HG03558 (cell line): ENCODE measurements around the gene CEP192.
"Not testable (repeated sequence)": the region's sequence is repeated elsewhere in the genome, so short reads cannot be mapped to it uniquely, and the experiment has no call there.

Experiments
- ATAC-seq: cut with Tn5 transposase; IDR thresholded peaks from one replicate; pipeline ENCODE4 v1.9.1; 2021; ENCODE audit warnings: moderate number of reproducible peaks; ENCODE audit not compliant: unreplicated experiment; ENCODE audit errors: extremely low read depth

Gene CEP192, protein sequence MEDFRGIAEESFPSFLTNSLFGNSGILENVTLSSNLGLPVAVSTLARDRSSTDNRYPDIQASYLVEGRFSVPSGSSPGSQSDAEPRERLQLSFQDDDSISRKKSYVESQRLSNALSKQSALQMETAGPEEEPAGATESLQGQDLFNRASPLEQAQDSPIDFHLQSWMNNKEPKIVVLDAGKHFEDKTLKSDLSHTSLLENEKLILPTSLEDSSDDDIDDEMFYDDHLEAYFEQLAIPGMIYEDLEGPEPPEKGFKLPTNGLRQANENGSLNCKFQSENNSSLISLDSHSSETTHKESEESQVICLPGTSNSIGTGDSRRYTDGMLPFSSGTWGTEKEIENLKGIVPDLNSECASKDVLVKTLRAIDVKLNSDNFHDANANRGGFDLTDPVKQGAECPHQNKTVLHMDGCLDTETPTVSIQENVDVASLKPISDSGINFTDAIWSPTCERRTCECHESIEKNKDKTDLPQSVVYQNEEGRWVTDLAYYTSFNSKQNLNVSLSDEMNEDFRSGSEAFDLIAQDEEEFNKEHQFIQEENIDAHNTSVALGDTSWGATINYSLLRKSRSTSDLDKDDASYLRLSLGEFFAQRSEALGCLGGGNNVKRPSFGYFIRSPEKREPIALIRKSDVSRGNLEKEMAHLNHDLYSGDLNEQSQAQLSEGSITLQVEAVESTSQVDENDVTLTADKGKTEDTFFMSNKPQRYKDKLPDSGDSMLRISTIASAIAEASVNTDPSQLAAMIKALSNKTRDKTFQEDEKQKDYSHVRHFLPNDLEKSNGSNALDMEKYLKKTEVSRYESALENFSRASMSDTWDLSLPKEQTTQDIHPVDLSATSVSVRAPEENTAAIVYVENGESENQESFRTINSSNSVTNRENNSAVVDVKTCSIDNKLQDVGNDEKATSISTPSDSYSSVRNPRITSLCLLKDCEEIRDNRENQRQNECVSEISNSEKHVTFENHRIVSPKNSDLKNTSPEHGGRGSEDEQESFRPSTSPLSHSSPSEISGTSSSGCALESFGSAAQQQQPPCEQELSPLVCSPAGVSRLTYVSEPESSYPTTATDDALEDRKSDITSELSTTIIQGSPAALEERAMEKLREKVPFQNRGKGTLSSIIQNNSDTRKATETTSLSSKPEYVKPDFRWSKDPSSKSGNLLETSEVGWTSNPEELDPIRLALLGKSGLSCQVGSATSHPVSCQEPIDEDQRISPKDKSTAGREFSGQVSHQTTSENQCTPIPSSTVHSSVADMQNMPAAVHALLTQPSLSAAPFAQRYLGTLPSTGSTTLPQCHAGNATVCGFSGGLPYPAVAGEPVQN (N-terminal part only)

DNA sequence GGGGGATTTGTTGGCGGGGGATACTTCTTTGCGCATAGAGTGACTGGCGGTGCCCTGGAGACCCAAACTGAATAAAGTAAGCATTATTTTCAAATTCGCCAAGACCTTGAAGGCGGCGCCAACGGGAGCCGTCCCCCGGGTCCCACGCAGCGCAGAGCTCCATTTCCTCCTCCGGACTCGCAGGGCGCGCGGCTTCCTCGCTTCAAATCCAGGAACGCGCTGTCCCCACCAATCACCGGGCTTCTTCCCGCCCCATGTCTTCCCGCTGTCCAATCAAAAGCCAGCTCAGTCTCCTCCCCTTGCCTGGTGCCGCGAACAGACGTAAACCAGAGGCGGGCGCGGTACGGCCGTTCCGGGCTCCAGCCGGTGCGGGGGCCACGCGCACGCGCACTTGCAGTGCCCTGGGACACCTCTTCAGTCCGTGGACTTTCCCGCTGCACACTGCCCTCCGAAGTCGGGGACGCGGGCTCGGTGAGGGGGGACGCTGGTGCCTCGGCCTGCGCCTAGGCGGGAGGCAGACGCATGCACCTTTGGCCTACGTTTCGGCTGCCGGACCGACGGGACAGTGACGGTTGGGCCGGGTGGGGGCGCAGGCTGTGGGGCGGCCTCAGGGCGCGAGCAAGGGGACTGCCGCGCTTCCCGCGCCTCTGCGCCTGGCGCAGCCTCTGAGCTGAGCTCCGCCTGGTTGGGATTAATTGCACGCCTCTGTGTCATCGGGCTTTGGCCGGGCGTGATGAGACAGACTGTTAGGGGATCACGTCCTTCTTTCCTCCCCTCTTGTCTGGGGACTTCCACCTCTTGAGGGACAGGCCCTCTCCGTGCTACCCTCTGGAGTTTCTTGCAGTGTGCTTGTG lies at the start of gene CEP192:
CEP192 (plus strand) TSS at position 396 of the 854 bp plus-strand sequence. CDS start 8,063 bp downstream, outside the sequence.
- ATAC-seq, result peak; percentile 59

DNA sequence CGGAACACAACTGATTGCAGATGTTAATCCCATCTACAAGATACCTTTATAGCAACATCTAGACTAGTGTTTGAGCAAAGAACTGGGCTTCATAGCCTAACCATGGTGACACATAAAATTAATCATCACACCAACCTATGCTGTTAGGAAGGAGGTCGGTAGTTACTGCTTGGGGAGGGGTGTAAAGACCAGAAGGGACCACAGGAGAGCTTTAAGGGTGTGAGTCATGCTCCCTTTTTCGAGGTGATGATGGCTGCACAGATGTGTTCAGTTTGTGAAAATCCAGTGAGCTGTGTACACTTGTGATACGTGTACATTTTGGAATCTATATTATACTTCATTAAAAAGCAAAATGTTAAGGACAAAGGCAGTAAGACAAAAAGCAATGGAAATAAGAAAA lies 47.9 kb upstream of the CEP192 start:
- no peak for ATAC-seq

DNA sequence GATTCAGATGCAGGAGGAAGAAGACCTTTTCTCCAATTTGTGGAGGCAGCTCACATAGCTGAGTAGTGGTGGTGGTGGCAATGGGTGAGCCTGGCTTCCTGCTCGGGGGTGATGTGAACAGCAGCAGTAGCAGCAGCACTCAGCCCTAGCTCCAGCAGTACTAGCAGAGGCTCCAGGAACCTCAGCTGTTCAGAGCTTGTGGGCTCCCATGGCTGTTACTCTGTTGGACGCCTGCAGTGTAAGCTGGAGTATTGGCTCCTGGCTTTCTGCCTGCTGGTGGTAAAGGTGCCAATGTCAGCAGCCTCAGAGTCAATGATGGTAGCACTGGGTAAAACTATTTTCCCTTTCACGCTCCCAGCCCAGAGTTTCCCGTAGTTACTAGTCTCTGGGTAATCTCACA lies 46.5 kb upstream of the CEP192 start:
- no peak for ATAC-seq

DNA sequence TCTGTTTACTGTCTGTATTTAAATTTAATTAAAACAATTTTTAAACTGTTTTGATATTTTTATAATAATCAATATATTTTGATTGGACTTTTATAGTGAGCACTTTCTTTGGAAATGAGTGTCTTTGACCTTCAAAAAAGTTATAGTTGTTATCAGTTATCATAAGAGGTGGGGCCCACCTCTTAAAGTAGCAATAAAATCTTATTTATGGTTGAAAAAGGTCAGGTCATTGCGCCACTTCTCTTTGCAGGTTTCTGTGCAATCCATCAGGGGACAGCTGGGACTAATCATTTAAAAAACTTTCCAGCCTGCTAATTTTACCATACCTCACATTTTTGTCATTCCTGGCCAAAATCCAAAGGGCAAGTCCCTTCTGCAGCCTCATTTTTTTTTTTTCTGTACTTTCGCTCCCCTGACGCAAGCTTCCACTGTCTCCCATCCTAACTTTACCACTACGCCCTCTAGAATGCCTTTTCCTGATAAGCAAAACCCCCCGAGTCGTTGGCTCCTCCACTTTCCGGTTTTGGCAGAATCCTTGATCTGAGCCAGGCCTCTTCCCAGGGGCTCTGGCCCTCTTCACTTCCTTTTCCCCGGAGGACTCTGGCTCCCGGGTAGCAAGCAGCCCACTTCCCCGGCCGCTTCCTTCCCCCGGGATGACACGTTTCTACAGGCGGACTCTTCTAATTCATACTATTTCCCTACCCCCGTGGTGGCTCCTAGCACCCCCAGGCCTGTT lies 44.4 kb upstream of the CEP192 start:
- no peak for ATAC-seq

DNA sequence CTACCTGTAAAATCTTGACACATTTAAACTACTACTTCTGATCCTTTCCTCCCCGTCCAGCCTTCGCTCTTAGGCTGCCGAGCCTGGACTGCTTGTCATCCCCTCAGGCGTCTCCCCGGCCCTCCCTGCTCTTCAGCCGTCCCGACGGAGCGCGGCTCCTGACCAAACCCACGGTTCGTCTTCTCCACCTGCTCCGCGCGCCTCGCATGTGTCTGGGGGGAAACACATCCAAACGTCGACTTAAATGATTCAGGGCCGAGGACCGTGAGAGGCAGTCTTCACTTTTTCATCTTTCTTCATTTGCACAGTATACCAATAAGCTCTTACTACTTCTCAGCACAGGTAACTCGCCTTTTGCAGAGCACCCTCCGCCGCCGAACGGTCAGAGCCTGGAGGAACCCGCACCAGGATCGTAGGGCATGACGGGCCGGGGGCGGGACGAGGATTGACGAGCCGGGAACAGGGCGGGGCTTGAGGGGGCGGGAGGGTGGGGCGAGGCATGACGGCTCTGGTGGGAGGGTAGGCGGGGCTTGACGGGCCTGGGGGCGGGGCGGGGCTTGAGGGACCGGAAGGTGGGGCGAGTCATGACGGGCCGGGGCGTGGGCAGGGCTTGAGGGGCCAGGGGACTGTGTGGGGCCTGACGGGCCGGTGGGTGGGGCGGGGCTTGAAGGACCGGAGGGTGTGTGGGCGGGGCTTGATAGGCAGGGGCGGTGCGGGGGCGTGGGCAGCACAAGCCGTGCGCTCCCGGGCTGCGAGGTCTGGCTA lies 43.7 kb upstream of the CEP192 start, which contains the start of gene SEH1L:
SEH1L (plus strand) TSS at position 727 of the 765 bp plus-strand sequence. CDS start 111 bp downstream, outside the sequence.
- peak; percentile 41 for ATAC-seq

DNA sequence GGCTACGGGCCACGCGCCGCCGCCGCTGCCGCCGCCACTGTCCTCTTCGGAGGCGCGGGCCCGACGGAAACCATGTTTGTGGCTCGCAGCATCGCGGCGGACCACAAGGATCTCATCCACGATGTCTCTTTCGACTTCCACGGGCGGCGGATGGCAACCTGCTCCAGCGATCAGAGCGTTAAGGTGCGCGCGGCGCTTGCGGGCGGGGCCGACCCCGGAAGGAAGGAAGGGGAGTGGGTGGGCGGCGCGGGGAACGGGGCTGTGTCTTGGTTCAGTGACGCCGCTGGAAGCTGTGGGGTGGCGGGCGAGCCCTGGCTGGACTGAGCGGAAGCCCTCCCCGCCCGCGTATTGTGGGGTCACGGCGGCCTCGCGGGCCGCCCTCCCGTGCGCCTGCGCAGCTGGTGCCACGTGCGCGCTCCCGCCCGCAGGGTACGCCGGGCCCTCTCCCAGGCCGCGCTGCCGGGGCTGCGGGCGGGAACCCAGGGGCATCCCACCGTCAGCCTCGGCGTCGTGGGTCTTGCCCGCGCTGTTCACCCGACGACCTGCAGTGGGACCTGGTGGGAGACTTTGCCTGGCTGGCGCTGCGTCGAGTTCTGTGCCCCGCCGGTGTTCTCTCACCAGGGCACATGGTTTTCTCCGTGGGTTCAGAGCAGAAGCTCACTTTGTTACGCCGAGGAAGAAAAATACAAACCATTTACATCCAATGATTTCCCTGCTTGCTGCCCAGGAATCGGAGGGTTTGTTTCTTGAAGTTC lies 42.9 kb upstream of the CEP192 start:
- ATAC-seq, result peak; percentile 32

DNA sequence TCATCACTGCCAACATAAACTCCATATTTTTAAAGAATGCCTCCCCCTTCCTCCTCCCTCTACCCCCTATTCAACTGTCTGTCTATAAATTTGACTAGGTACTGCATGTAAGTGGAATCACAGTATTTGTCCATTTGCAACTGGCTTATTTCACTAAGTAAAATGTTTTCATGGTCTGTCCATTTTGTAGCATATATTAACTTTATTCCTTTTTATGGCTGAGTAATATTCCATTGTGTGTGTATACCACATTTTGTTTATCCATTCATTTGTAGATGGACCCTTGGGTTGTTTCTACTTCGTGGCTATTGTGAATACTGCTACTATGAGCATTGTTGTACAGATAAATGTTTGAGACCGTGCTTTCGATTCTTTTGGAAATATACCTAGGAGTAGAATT lies 32.7 kb upstream of the CEP192 start:
- no peak for ATAC-seq

DNA sequence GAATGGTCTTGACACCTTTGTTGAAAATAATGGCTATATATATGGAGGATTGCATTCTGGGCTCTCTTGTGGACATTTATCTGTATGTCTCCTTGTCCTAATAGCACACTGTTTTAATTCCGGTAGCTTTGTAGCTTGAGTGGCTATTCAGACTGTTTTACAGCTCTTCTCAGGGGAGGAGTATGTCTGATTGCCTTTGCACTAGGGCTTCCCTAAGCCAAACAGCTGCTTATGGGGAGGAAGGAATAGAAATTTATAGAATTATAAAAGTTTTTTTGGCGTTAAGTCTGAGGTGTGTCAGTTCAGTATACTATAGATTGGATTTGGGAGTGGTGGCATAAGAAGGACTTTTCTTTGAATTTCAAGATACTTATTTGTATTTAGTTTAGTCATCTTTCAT lies 30.8 kb upstream of the CEP192 start:
- no peak for ATAC-seq

DNA sequence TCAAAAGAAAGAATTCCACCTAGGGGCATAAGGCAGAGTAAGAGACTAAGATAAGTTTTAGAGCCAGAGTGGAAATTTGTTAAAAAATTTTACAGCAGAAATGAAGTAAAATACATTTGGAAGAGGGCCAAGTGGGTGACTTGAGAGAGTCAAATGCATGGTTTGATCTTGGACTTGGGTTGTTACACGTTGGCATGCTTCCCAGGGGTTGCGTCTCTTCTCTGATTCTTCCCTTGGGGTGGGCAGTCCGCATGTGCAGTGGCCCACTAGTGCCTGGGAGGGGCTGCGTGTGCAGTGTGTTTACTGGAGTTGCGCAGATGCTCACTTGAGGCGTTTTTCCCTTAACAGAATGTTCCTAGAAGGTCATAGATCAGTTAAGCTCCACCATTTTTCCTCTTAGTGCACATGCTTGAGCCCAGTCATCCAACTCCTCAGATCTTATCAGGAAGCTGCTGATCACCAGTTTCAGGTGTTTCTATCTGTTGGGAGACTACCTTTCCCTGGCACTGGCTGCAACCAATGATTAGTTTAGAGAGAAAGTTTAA lies 30.2 kb upstream of the CEP192 start:
- no peak for ATAC-seq

DNA sequence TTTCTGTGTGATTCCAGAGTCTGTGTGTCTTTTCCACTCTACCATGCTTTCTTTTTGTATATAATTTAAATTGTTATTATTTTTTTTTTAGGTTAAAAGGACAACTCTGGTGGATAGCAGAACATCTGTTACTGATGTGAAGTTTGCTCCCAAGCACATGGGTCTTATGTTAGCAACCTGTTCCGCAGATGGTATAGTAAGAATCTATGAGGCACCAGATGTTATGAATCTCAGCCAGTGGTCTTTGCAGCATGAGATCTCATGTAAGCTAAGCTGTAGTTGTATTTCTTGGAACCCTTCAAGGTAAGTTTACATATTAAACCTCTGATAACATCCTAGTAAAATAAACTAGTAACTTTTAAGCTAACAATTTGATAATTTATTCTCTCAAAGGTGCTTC lies 28.1 kb upstream of the CEP192 start:
- ATAC-seq, result no peak

DNA sequence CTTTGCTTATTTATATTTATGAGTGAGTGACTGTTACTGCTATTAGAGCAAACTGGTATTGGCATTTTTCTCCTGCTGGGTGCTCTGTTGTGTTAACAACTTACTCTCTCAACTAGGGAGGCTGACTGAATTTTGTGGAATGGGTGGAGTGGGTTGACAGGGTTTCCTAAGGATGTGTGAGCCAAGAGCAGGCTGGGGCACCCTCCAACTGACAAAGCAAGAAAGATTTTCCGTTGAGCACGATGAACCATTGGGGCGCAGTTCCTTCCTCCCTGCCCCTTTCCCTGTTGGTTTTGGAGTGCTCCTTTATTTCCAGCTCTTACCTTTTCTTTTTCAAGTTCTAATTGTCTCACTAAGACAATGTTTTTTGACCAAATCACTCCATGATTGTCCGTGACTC lies 23.0 kb upstream of the CEP192 start:
- ATAC-seq, result no peak

DNA sequence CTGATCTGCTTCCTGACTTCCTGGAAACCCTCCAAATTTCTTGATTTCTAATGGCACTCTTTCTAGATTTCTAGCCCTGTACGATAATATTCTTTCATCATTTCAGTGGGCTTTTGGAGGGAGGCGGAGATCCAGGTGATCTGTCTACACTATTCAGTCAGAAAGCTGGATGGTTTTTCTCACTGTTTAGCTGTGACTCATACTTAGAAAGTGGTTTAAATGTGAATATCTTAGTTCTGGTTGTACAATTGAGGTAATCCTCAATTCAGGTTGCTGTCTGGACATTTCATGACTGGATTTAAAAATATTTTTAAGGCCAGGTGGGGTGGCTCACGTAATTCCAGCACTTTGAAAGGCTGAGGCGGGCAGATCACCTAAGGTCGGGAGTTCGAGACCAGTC lies 22.5 kb upstream of the CEP192 start:
- ATAC-seq, result no peak

DNA sequence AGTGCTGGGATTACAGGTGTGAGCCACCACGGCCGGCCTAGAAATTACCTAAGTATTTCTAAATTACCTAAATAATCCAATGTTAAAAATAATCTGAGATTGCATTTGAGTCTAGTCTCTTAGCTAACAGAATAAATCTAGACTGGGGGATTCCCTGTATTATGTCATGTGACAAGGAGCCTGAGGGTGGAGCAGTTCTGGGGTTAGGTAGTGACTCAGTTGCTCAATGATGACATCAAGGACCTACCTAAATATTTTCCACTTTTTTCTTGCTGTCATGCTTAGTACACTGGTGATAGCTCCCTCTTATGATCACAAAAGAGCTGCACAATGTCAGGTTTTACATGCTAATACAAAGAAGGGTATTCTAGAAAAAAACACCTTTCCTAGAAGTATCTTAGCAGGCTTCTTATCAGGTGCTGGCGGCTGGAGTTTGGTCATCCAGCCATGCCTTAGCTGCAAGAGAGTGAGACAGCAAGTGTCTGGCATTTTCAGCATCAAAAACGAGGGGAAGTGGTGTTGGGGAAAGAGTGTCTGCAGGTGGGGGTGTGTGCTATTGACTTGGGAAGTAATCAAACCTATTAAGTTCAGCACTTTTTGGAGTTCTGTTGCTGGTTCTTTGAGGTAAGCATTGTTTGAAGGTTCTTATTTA lies 17.5 kb upstream of the CEP192 start:
- no peak for ATAC-seq

DNA sequence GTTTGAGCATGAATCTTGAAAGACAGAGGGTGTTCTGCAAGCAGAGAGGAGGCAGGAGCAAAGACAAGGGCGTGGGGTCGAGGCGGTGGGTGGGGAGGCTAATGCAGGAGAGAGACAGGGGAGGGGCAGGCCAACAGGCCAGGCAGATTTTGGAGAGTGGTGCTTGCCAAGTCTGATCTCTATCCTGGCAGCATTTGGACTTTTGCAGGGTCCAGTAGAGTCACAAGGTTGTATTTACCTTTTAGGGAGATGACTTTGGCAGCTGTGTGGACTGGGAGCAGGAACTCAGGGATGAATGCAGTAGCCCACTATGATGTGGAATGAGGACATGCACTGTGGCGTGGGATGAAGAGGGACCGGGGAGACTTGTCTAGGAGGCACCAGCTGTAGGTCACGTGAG lies 15.7 kb upstream of the CEP192 start:
- ATAC-seq, result no peak

DNA sequence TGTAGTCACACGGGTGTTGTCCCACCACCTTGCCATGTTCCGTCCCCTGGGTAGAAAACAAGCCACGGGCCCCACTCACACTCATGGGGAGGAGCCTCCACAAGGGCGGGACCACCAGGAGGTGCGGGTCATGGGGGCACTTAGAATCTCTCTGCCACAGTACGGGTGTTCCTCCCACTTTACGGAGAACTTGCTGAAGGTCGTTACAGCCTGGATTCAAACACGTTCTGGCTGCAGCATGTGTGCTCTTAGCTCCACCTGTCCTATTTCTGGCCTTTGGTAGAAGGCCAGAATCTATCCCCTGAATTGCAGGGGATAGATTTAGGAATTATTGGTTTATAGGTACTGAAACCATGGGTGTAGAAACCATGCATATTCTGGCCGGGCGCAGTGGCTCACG lies 14.9 kb upstream of the CEP192 start:
- no peak for ATAC-seq

DNA sequence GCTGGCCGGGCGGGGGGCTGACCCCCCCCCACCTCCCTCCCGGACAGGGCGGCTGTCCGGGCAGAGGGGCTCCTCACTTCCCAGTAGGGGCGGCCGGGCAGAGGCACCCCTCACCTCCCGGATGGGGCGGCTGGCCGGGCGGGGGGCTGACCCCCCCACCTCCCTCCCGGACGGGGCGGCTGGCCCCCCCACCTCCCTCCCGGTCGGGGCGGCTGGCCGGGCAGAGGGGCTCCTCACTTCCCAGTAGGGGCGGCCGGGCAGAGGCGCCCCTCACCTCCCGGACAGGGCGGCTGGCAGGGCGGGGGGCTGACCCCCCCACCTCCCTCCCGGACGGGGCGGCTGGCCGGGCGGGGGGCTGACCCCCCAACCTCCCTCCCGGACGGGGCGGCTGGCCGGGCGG lies 11.1 kb upstream of the CEP192 start:
- not testable (repeated sequence) for ATAC-seq
